HG03565 (cell line): ENCODE results near the gene CHST11.

Source experiments
- ATAC-seq: cut with Tn5 transposase; IDR thresholded peaks from one replicate; pipeline ENCODE4 v1.9.1; 2021; ENCODE audit warnings: mild to moderate bottlenecking, moderate library complexity; ENCODE audit not compliant: unreplicated experiment

Gene CHST11

DNA sequence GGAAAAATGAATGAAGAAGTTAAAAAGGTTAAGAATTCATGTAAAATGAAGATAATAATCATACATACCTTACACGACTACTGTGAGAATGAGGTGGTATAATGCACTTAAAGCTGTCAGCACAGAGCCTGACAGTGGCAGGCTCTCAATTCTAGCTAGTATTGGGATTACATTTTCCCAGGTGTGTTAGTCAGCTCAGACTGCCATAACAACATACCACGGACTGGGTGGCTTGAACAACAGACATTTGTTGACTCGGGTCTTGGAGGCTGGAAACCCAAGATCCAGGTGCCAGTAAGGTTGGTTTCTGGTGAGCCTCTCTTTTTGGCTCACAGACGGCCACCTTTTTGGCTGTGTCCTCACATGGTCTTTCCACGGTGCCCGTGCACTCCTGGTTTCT lies 167.8 kb downstream of the CHST11 start:
- no peak for ATAC-seq

DNA sequence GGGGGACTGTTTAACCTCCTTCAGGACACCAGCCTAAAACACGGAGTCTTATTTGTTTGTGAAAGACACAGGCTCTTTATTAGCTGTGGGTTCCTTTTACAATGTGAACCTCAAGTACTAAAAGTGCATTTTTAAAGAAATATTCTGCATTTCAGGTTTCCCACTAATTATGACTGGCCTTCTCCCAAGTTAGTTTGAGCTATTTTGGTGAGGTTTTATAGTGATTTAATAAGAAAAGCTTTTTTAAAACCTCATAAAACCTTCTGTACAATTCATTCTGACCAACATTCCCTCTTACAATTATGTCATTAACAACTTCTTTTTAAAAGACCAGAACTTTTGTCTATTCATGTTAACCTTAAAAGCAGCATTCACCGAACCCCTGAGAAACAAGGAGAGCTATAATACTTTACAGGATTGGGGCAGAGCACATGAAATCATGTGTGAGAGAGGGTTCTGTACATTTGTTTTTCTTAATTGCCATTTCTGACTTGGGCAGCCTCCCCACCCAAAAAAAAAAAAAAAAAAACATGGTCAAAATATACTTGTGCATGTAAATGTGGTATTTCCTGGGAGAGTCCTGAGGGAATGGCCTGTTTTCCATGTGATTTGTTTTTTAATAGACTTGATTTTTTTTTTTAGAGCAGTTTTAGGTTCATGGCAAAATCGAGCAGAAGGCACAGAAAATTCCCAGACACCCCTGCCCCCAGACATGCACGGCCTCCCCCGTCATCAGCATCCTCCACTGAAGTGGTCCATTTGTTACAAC lies 169.5 kb downstream of the CHST11 start:
- no peak for ATAC-seq

DNA sequence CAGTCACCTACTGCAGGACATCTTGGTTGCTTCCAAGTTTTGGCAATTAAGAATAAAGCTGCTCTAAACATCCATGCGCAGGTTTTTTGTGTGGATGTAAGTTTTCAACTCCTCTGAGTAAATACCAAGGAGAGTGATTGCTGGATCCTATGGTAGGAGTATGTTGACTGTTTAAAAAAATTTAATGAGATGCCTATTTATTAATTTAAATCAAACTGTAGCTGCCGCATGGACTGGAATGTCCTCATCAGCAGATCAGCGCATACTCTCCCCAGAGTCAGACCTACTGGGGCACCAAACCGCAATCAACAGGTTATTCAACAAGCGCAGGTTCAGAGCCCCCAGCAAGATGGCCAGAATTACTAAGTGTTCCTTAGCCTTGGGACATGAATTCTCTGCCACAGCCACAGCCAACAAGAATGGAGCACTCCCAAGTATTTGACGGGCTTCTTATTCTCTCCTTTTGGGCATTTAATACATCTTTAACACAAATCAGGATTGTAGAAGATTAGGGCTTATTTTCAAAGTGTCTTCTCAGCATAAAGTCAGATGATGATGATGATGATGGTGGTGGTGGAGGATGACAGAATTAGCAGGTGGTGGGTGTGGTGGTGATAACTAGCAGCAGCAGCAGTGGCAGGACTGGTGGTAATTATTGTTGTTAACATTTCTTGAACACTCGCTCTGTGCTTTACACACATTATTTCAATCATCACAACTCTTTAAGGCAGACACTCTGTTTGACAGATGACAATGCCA lies 170.7 kb downstream of the CHST11 start:
- no peak for ATAC-seq

DNA sequence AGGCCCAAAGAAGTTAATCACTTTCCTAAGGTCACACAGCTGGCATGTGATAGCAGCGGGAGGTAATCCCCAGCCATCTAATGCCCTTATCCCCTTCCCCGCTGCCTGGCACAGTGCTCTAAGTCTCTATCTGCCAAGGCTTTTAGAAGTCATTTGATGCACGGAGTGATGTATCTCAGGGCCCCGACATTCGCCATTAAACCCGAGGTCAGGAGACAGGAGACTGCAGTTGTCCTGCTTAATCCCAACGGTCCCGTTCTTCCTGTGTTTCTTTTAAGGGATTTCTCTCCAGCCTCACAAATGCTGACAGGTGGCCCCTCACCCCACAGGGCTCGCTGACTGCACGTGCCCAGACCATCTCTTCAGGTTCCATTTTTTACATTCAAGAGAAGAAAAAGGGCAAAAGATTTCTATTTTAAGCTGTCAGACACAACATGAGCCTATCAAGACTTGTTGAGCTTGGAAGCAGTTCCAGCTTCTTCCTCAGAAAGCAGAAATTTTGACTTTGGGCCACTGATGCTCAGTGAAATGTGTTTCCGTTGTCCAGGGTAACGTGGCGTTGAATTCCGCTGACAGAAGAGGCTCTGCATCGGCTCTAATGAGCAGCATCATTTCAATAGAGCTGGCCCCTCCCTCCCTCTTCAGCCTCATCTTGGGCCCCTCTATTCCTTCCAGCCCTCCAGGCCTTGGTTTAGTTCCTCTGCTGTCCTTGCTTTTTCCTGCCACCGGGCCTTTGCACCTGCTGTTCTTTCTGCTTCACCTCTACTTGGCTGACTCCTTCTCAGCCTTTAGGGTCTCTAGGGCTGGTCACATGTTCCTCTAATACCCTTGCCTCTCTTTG lies 171.5 kb downstream of the CHST11 start:
- ATAC-seq, result no peak

DNA sequence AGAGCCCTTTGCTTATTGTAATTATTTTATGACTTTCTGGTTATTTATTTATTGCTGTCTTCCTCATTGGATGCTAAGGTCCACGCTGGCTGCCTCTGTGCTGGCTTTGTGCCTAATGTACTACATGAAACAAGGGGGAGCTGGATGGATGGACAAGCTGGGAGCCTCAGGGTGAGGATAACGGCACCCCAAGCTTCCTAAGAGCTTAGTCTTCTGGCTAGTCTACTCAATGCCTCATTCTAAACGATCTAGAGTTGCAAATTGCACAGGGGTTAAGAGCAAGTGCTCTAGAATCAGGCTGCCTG lies 172.0 kb downstream of the CHST11 start:
- no peak for ATAC-seq

DNA sequence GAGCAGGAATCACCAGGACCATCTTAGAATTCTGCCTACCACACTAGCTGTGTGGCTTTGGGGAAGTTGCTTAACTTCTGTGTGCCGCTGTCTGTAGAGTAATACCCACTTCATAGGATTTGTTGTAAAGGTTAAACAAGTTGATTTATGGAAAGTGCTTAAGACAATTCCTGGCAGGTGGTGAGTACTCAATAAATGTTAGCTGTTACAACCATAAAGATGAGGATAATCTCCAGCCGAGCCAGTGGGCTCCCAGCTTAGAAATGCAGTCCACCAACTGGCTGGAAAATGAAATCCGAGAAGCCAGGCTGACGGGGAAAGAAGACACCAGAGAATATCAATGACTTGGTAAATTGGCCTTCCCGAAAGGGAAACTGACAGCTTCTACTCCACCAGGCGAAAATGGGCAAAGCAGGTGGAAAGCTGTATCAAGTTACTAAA lies 173.5 kb downstream of the CHST11 start:
- ATAC-seq, result no peak

DNA sequence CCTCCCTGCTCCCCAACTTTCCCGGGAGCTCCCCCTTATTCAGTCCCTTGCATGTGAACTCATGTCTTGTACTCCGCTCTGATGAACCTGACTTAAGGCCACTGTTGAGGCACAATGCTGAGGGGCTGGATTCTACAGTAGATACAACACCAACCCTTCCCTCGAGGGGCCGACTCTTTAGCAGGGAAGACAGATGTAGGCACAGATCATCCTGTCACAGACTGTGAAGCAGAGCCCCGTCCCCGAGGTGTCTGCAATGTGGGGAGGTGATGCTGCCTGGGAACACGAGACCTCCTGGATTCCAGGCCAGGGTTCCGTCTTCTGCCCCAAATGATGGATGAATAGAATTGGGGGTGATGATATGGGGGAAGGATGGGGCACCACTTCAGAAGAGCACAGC lies 175.1 kb downstream of the CHST11 start:
- no peak for ATAC-seq

DNA sequence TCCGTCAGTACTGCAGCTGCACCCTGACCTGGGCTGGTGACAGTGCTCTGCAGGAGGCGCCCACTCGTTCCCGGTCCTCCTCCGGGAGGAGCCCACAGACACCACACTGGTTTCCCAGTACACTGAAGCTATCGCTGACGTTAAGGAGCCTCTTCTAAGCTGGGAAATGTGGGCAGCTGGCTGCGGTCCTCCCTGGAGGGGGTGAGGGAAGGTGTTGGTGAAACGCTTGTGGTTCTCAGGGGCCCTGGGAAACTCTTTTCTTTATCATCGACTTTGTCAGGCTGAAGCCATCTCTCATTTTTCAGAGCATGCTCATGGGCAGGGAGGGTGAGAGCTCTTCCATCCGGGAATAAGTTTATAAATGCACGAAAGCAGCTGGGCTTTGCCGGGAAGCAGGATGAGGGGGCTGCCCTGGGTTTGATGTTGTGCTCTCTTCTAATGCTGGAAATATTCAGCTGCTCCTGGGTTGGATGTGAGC lies 176.0 kb downstream of the CHST11 start:
- no peak for ATAC-seq

DNA sequence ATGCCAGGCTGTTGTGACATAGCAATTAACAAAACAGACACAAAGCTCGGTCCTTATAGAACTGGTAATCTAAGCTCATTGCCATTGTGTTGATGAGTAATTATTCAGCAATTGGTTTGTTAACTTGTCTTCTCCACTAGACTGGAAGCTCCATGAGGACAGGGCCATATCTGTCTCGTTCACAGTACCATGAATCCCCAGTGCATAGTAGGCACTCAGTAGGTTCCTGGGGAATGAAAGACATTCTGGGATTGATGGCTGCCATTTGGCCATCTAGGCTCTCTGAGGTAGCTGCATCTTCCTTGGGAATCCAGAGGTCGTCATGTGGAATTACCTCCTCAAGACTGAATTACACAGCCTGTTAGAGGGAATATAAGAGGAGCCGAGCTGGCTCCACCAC lies 177.3 kb downstream of the CHST11 start:
- ATAC-seq, result no peak

DNA sequence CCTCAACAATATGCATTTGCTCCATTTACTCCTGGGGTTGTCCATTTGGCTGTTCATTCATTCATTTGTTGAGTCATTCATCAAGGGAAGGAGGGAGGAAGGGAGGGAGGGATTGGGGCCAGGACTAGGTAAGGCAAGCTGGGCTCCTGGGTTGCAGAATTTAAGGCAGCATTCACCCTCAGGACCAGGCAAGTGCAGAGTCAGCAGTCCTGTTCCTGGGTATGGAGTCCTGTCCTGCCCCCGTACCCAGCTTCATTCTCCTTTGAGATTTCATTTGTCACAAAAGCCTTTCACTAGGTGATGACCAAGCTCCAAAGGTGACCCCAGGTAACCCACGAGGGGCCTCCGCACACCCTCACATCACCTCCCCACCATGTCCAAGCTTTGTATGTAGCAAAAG lies 178.1 kb downstream of the CHST11 start:
- no peak for ATAC-seq

DNA sequence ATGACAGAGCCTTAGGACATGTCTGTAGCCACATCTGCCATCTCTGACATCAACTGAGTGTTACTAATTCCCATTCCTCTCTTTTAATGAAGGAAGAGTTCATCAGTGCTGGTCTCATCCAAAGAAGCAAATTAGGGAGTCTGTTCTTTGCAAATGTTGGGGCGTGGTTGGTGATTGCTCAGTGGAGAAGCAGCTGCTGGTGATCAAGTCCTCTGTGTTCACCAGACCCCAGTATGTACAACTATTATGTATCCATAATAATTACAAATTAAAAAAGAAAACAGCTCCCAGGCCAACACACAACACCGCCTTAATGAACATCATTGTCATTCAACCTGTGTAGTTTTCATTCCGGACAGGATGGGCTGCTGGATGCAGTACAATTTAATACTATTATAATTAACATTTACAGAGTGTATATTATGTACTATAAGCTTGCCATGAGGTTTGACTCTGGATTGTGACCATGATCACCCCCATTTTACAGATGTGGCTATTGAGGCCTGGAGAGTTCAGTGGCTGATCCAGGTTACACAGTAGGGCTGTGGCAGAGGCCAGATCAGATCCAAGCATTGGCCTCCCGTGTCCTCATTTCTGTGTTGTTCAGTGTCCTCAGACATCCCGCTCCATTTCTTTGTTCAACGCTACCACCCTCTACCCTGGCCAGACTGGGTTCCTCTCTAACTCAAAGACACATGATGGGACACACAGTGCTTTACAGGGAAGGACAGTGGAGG lies 179.0 kb downstream of the CHST11 start:
- ATAC-seq, result no peak

DNA sequence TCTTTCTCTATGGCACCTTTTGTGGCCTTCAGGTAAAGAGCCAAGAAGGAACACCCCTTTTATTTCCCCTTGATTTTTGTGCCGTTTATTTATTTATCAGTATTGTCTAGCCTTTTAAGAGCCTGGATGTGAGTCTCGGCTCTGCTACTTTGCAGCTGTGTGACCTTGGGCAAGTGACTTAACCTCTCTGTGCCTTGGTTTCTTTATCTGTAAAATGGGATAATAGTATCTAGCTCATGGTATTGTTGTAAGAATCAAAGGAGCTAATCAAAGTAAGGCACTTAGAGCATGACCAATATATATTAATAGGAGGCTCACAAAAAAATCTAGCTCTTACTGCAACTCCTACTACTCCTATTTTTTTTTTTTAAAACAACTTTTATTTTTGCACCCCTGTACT lies 179.7 kb downstream of the CHST11 start:
- no peak for ATAC-seq

DNA sequence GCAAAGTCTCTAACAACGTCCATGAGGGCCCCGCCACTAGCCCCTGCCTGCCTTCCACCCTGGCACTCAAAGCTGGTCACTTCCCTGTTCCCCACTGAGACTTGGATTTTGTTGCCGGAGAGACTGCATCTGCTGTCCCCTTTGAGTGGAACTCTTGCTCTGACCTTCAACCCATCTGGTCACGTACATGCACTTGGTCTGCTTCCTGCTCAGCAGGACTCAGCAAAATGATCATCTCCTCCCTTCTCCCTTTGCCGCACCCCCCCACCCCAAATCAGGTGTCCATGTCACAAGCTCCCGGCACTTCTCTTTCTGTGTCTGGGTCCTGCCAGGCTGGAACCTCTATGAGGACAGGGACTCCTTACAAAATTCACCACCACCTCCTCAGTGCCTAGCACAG lies 180.9 kb downstream of the CHST11 start:
- no peak for ATAC-seq

DNA sequence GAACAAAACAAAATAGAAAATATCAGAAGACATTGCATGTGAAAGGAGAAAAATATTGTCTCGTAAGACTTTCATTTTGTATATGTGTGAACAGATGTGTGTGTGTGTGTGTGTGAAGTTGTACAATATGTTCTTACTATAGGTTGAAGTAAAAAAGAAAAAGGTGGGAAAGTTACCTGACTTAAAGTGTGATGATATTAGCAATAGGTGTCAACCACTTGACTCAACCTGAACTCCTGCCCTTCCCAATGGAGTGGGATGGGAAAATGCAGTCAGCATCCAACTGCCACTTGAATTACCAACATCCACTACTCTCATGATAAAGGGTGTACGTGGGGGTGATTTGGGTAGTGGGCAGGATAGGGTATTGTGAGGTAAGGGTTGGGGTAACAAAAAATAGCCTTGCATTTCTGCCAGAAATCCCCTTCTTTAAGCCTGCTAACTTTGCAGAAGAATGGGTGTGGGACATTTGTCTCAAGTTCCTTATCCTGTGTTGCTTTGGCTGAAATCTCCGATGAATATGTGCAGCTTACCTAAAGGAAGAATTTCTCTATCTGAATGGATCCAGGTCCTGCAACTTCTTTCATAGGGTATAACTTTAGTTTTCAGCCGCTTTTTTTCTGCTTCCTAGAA lies 181.6 kb downstream of the CHST11 start:
- ATAC-seq, result no peak

DNA sequence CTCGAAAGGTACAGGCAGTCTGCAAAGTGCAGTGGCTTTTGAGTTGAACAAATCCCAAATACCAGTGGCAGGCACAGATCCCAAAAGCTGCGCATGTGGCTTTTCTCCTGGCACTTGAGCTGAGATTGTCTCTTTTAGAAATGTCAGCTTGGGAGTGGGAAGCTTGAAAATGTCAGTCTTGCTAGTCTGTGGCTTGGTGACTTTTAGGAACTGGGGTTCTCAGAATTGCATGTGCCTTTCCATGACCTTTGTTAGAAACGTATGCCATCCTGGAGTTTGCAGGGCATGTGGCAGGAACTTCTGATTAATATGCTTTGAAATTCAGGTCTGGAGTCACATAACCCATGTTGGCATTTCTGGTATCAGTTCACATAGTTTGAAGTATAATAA lies 182.1 kb downstream of the CHST11 start:
- no peak for ATAC-seq

DNA sequence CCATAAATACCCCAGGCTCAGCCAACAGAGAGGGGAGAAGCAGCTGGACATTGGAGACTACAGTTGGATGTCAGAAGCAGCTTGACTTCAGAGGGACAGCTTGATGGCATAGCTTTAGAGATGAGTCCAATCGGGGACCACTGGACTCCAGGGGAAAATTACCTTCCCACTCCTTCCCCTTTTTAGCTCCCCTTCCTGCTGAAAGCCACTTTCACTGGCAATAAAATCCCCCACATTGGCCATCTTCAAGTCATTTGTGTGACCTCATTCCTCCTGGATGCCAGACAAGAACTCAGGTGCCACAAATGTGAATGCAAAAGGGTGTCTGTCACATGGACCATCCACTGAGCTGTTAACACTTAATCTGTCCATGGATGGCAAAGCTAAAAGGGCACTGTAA lies 184.2 kb downstream of the CHST11 start:
- no peak for ATAC-seq

DNA sequence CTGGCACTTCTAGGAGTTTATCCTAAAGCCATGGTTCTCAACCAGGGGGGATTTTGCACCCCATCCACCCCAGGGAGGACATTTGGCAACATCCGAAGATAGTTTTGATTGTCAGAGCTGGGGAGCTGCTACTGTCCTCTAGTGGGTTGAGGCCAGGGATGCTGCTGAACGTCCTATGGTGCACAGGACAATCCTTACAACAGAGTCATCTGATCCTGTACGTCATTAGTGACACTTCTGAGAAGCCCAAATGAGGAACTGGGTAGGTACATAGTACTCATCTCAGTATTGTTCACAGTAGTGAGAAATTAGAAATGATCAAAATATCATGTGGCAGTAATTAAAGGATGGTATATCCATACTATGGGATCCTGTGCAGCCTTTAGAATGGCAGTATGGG lies 185.1 kb downstream of the CHST11 start:
- ATAC-seq, result peak; percentile 96

DNA sequence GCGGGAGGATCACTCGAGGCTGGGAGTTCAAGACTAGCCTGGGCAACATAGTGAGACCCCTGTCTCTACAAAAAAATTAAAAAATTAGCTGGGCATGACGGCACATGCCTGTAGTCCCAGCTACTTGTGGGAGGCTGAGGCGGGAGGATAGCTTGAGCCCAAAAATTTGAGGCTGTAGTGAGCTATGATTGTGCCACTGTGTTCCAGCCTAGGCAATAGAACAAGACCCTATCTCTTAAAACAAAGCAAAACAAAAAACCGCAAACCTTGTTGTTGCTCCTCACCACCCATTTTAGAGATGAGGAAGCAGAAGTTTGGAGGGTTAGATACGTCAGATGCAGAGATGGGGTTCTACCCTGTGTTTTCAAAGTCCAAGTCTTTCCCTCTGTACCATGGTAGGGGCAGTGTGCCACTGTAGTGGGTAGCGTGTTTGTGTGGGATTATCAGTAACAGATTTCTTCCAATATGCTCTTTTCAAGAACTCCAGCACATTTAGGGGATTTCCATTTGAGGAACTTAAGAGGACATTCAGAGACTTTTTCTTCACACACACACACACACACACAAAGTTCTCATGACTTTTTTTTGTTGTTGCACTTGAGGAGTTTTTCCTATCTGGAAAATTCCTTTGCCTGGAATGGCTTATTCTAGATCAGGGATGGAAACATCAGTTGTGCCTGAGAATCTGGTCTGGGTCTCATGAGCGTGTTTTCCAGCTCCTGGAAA lies 186.5 kb downstream of the CHST11 start:
- no peak for ATAC-seq

DNA sequence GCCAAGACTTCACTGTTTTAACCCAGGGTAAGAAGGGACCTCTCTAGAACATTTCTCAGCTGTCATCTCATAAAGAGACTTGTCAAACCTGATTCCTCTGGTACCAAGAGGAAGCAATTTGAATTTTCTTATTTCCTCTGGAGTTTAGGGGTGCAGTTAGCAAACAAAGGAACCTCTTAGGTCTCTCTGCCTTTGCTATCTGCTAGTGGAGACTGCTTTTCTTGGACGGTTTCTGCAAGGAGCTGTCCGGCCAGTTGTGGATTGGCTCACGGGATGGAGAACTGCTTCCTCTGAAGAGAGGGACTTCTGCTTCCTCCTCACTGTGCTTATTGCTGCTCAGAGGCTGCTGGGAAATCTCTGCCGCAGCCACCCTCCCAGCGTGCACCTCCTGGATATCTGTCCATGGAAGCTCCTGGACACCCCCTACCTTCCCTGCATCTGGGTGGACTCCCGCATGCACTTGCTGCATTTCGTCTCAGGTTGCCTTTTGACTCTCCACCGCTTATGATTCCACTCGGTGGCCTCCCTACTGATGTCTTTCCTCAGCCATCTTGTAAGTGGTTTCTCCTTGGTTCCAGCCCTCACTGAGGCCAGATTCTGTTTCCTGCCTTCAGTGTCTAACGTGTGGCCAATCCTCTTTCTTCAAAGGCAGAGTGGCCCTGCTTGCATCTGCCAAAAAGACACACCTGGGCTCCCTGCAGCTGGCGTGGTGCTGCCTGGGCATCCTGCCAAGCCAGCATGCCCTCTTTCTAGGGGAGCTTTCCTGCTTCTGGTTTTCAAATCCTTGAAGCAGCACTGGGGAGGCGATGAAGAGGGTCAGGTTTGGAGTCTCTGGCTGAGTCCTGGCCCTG lies 187.3 kb downstream of the CHST11 start:
- no peak for ATAC-seq
